Measurements from ENCODE around the gene IZUMO4.
"Not testable (repeated sequence)": the region's sequence is repeated elsewhere in the genome, so short reads cannot be mapped to it uniquely, and the experiment has no call there.

The IZUMO4 gene

DNA sequence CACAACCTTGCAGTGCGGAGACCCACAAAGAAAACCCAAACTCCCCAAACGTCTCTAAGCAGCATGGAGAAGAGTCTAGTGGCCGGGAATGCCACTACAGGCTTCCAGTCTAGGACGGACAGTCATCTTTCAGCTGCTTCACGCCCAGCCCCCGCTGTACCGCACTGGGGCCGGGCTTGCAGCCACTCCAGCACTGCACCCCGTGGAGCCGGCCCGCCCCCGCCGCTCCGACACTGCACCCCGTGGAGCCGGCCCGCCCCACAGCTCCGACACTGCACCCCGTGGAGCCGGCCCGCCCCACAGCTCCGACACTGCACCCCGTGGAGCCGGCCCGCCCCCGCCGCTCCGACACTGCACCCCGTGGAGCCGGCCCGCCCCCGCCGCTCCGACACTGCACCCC is 31.5 kb downstream of the IZUMO4 start:
- not testable (repeated sequence) for H3K27ac Mint-ChIP-seq; ATAC-seq (replicated peaks); H3K27me3 Mint-ChIP-seq; H3K4me3 Mint-ChIP-seq; H3K4me1 Mint-ChIP-seq; DNase-seq; H3K9me3 Mint-ChIP-seq
- peaks cover 32 to 47% of the 10 kb centered on the region in 2 donors for H3K36me3 Mint-ChIP-seq

DNA sequence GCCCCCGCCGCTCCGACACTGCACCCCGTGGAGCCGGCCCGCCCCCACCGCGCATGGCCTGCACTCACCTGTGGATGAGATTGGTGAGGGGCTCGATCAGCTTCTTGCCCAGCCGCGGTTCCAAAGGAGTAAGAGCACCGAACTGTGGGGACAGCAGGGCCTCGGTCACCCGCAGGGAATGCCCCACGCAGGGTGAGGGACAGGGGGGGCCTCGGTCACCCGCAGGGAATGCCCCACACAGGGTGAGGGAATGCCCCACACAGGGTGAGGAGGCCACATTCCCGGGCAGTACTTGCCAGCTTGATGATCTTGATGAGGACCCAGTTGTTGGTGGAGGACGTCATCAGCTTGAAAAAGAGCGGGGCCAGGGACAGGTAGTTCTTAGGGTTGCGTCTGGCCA is 32.3 kb downstream of the IZUMO4 start:
- H3K27me3 Mint-ChIP-seq, result no peaks in the 10 kb centered on the region
- DNase-seq, result no peak

DNA sequence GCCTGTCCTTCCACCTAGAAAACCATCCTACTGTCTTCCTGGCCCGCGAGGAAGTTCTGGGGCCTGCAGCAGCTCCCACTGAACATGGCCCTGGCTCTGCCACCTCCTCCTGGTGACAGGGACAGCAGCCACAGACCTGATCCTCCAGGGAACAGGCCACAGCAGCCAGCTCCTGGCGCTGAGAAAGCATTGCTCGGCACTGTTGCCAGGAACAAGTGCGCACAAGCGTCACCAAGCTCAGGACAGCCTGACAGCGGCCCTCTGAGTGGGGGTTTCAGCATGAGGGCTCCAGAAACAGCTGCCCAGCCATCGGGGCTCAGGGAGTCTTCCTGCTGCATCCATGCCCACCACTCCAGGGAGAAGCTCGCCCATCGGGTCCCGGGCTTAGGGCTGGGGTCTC is 32.8 kb downstream of the IZUMO4 start:
- no peak for DNase-seq
- ATAC-seq (replicated peaks), result no peak
- no peak overlapping the region for H3K4me3 Mint-ChIP-seq
- H3K4me1 Mint-ChIP-seq, result peaks cover 0 to 5% of the 10 kb centered on the region in 2 donors
- no peaks in the 10 kb centered on the region for H3K27me3 Mint-ChIP-seq
- no peak overlapping the region for H3K27ac Mint-ChIP-seq
- peaks cover 29 to 40% of the 10 kb centered on the region in 2 donors for H3K36me3 Mint-ChIP-seq
- H3K9me3 Mint-ChIP-seq, result no peaks in the 10 kb centered on the region

More for the DNA sequence above, 32.3 kb downstream of the IZUMO4 start:
- Mint-ChIP-seq H3K4me1 (peaks cover 0 to 5% of the 10 kb centered on the region in 2 donors), H3K27ac (no peak overlapping the region), H3K9me3 (no peaks in the 10 kb centered on the region), H3K36me3 (peaks cover 32 to 44% of the 10 kb centered on the region in 2 donors), H3K4me3 (no peak overlapping the region)
- ATAC-seq (replicated peaks), result no peak

DNA sequence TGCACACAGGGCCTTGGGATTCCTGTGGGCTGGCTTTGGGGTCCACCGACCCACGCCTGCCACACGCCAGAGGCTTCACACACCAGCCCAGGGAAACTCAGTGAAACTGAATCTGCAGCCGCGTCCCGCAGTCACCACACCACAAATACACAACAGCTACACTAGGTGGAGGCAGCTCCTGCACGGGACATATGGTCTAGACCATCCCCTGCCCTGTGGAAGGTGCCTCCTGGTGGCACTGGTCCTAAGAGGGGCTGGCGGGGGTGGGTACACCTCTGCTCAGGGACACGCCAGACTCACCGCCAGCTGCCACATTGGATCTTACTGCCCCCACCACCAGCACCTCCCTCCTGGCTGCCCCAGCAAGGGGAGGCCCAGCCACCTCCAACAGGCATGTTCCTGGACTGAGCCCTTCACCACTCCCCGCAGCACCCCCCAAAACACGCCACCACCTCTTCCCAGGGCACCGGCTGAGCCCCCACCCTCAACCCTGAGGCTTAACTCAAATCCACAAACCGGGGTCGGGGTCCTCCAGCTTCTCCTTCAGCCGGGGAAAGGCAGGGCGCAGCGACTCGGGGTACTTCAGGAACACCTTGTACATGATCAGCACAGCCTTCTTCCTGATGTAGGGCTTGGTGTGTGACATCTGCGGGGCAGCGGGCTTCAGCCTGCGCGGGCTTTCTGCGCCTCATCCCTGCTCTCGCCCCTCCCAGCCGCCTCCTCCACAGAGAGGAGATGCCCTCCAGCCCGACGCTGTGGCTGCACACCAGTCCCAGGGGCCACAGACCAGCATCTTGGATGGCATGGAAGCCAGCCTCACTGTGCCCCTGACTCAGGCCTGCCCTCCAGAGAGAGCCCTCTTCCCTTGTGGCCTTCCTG is 33.4 kb downstream of the IZUMO4 start:
- H3K9me3 Mint-ChIP-seq, result no peaks in the 10 kb centered on the region
- no peaks in the 10 kb centered on the region for H3K27me3 Mint-ChIP-seq
- H3K4me3 Mint-ChIP-seq, result no peak overlapping the region
- DNase-seq (no peak), ATAC-seq (replicated peaks) (no peak)
- H3K27ac Mint-ChIP-seq, result peak overlapping the region; percentile 73
- H3K36me3 Mint-ChIP-seq, result peaks cover 28 to 38% of the 10 kb centered on the region in 2 donors
- H3K4me1 Mint-ChIP-seq, result peaks cover 0 to 5% of the 10 kb centered on the region in 2 donors

DNA sequence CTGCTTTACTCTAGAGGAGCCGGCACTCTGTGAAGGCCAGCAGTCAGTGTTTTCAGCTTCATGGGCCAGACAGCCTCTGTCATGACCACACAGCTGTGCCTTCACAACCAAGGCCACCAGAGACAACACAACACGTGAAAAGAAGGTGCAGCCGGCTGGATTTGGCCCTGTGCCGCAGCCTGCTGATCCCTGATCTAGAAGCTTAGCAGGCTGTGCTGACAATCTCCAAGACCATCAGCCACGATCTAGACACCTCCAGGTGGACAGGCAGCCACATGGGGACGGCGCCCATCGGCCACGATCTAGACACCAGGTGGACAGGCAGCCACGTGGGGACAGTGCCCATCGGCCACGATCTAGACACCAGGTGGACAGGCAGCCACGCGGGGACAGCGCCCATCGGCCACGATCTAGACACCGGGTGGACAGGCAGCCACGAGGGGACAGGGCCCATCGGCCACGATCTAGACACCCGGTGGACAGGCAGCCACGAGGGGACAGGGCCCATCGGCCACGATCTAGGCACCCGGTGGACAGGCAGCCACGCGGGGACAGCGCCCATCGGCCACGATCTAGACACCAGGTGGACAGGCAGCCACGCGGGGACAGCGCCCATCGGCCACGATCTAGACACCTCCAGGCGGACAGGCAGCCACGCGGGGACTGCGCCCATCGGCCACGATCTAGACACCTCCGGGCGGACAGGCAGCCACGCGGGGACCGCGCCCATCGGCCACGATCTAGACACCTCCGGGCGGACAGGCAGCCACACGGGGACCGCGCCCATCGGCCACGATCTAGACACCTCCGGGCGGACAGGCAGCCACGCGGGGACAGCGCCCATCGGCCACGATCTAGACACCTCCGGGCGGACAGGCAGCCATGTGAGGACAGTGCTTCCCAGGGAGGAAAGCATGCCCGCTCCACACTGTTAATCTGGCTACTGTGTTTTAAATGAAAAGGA is 34.6 kb downstream of the IZUMO4 start:
- H3K9me3 Mint-ChIP-seq; ATAC-seq (replicated peaks); H3K27ac Mint-ChIP-seq; H3K4me3 Mint-ChIP-seq; DNase-seq; H3K27me3 Mint-ChIP-seq; H3K4me1 Mint-ChIP-seq: not testable (repeated sequence)
- H3K36me3 Mint-ChIP-seq, result peaks cover 33 to 41% of the 10 kb centered on the region in 2 donors

DNA sequence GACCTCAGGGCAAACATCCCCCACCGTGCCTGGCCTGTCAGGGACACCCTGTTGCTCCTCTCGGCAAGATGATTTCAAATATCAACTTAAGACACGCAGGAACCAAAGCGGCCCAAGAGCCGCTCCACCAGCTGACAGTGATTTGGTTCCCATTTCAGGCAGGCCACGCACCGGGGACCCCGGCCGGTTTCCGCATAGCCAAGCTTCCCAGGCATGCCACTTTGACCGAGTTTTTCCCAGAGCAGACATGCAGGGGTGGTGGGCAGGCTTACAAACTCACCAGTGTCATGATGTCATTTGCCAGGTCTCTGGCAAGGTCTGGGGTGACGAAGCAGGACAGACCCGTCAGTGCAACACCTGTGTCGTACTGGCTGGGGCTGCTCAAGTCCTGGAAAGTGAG is 35.5 kb downstream of the IZUMO4 start:
- peaks cover 2 to 5% of the 10 kb centered on the region in 2 donors for H3K4me1 Mint-ChIP-seq
- no peaks in the 10 kb centered on the region for H3K27me3 Mint-ChIP-seq
- no peak overlapping the region for H3K4me3 Mint-ChIP-seq
- H3K9me3 Mint-ChIP-seq, result no peaks in the 10 kb centered on the region
- peak overlapping the region; percentile 9 for H3K27ac Mint-ChIP-seq
- H3K36me3 Mint-ChIP-seq, result peaks cover 29 to 37% of the 10 kb centered on the region in 2 donors
- DNase-seq (no peak), ATAC-seq (replicated peaks) (no peak)

DNA sequence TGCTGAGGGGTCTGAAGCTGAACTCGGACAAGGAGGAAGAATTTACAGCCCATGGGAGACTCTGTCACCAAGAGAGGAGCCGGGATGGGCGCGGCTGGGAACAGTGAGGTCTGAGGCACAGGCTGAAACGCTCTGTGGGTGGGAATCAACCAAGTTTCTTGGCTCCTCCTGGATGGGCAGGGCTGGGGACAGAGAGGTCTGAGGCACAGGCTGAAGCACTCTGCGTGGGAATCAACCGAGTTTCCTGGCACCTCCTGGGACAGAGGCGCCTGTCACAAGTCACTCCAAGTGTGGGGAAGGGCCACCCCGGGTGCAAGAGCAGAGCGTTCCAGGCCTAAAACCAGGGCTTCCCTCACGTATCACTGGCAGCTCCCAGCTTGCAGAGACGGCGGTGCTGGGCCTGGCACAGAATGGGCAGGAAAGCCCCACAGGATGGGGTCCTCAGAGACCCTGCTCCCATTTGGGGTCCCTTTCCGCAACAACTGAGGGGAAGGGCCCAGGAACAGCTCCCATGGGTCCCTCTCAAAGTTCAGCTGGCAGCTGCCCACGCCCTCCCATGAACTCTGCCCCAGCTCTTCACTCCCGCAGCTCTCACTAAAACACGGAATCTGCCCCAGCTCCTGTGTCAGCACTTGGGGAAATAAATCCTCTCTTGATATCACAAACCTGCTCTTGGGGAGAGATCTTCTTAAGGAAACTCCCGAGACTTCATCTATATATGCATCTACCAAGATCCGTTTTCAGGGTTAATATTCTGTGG is 36.2 kb downstream of the IZUMO4 start:
- Mint-ChIP-seq H3K4me1 (peaks cover 2 to 5% of the 10 kb centered on the region in 2 donors), H3K9me3 (no peaks in the 10 kb centered on the region), H3K4me3 (no peak overlapping the region), H3K27me3 (no peaks in the 10 kb centered on the region), H3K27ac (peak overlapping the region; percentile 31), H3K36me3 (peaks cover 31 to 40% of the 10 kb centered on the region in 2 donors)
- DNase-seq (no peak), ATAC-seq (replicated peaks) (no peak)

DNA sequence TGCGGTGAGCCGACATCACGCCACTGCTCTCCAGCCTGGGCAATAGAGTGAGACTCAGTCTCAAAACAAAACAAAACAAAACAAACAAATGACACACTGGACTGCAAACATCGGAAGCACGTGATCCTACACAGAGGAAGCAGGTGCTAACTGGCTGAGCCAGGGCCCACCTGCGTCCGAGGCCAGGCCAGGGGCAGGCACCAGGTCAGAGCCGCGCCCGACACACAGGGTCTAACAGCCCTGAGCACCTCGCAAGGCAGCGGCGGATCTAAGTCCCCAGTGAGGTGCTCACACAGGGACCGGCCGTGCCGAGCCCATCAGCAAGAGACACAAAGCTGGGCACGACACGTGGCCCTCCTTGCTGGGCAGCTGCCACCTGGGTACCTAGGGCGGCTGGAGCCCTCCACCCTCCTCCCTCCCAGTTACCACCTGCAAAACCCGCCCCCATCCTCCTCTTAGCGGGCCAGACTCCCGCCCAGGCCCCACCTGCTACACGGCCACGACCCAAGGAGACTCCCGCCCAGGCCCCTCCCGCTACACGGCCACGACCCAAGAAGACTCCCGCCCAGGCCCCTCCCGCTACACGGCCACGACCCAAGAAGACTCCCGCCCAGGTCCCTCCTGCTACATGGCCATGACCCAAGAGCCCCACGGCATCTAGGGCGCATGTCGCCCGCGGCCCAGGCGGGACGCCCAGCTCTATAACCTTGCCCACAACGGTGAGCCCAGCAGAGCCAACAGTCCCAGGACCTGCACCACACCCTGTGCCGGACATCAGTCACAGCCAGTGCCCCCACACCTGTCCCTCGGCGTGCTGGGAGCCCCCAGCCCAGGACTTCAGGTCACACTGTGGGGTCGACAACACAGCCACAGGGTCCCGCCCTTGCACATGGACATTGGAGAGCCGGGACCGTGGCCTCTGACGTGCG is 39.0 kb downstream of the IZUMO4 start:
- H3K27ac Mint-ChIP-seq, result no peak overlapping the region
- DNase-seq (no peak), ATAC-seq (replicated peaks) (no peak)
- peaks cover 6 to 14% of the 10 kb centered on the region in 2 donors for H3K4me1 Mint-ChIP-seq
- no peaks in the 10 kb centered on the region for H3K9me3 Mint-ChIP-seq
- H3K36me3 Mint-ChIP-seq, result peaks cover 33 to 44% of the 10 kb centered on the region in 2 donors
- H3K27me3 Mint-ChIP-seq, result no peaks in the 10 kb centered on the region
- H3K4me3 Mint-ChIP-seq, result no peak overlapping the region

DNA sequence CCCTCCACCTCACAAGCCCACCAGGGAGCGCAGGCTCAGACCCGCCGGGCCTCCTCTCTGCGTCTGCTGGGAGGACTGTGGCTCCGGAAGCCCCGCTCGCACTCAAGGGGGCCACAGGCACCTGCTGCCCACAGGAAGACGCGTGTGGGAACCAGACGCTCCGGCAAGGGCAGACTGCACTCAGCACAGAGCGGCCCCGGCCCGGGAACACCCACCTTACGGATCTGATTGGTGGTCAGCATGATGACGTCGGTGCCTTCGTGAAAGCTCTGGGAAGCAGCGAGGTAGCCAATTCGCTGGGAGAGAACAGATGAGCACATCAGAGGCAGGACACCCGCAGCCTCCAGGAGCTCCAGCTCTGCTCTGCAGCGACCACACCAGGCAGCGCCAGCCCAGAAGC is 40.1 kb downstream of the IZUMO4 start:
- peaks cover 6 to 14% of the 10 kb centered on the region in 2 donors for H3K4me1 Mint-ChIP-seq
- no peak overlapping the region for H3K27ac Mint-ChIP-seq
- H3K27me3 Mint-ChIP-seq, result no peaks in the 10 kb centered on the region
- H3K9me3 Mint-ChIP-seq, result no peaks in the 10 kb centered on the region
- H3K36me3 Mint-ChIP-seq, result peaks cover 34 to 43% of the 10 kb centered on the region in 2 donors
- ATAC-seq (replicated peaks) (no peak), DNase-seq (no peak)
- H3K4me3 Mint-ChIP-seq, result no peak overlapping the region

DNA sequence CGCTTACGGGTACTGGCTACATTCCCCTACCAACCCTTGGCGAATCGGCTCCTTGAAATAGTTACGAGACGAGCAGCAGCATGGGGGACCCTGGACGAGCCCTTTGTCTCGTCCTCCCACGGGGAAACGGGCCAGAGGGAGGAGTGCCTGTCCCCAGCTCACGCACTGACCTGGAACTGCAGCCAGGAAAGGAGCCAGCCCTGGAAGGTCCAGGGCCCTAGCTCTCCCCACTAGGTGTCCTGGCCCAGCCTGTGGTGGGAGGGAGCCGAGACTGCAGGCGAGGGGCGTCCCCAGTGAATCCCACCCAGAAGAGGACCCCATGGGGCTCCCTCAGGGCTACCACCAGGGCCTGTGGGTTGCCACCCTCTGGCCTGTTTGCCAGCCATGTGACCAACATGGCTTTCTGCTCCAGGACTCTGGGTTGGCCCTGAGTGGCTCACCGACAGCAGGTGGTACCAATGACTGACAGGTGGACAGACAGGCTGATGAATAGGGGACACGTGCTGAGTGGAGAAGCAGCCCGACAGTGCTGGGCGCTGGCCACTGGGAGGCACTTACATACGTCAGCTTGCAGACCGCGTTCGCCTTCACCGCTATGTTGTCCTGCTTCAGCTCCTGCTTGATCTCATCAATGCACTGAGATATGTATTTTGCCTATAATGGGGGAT is 41.5 kb downstream of the IZUMO4 start:
- no peaks in the 10 kb centered on the region for H3K27me3 Mint-ChIP-seq
- no peak overlapping the region for H3K27ac Mint-ChIP-seq
- DNase-seq (no peak), ATAC-seq (replicated peaks) (no peak)
- H3K9me3 Mint-ChIP-seq, result no peaks in the 10 kb centered on the region
- no peak overlapping the region for H3K4me3 Mint-ChIP-seq
- H3K36me3 Mint-ChIP-seq, result peaks cover 25 to 36% of the 10 kb centered on the region in 2 donors
- peaks cover 6 to 10% of the 10 kb centered on the region in 2 donors for H3K4me1 Mint-ChIP-seq

DNA sequence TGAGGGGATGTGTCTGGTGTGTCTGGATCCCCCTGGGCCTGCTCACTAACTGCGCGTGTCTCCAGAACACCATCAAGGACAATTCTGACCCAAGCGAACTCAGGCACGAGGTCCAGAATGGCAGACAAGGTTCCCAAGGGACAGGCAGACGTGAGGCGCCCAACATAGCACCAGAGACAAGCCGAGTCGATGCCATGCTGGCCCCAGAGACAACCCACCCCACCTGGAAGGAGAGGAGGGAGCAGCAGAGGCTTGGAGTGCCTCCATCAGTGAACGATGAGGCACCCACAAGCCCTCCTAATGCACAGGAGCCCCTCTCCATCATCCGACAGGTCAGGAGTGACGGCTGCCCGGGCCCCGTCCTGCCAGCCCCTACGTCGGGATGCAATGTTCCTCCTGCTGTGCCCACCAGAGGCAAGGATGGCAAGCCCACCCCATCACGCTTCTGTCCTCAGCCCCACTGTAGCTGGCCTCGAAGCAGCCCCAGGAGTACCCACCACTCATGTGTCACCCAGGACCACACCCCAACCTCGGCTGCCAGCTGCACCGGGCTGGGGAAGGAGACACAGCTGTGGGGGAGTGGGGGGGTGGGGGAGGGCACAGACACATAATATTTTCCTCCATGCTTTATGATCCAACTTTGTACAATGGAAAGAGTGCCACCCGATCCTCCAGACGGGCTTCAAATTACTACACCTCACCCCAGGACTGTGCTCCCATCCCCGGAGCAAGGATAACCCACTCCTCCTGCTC is 42.8 kb downstream of the IZUMO4 start:
- ATAC-seq (replicated peaks), result no peak
- Mint-ChIP-seq H3K27ac (peak overlapping the region; percentile 25), H3K4me1 (peaks cover 9 to 20% of the 10 kb centered on the region in 2 donors), H3K36me3 (peaks cover 28 to 34% of the 10 kb centered on the region in 2 donors), H3K27me3 (no peaks in the 10 kb centered on the region), H3K9me3 (no peaks in the 10 kb centered on the region), H3K4me3 (no peak overlapping the region)
- no peak for DNase-seq

DNA sequence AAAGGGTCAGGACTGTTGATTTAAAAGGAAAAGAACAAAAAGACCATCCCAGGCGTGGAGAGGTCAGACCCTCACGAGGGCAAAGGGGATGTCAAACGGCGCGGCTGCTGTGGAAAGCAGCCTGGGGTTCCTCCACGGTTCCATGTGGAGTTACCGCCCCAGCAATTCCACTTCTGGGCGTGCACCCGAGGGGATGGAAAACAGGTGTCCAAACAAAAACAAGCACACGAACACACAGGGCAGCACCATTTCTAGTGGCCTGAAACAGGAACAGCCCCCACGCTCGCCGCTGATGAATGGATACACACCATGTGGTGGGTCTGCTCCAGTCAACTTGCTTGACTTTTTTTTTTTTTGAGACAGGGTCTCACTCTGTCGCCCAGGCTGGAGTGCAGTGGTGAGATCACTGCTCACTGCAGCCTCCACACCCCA is 43.4 kb downstream of the IZUMO4 start:
- Mint-ChIP-seq H3K36me3 (peaks cover 31 to 37% of the 10 kb centered on the region in 2 donors), H3K27me3 (no peaks in the 10 kb centered on the region), H3K9me3 (no peaks in the 10 kb centered on the region), H3K4me1 (peaks cover 10 to 25% of the 10 kb centered on the region in 2 donors), H3K4me3 (no peak overlapping the region), H3K27ac (no peak overlapping the region)
- ATAC-seq (replicated peaks) (no peak), DNase-seq (no peak)

All from stimulated activated naive B cell treated with anti-CD40 and anti-IgM and Interleukin-4, amounts not matched to agents 10 μg/mL and 1 μg/mL and 100 μg/mL, for 72 hours (primary cell).